Measurements from ENCODE around the gene LIPA.

Gene LIPA

DNA sequence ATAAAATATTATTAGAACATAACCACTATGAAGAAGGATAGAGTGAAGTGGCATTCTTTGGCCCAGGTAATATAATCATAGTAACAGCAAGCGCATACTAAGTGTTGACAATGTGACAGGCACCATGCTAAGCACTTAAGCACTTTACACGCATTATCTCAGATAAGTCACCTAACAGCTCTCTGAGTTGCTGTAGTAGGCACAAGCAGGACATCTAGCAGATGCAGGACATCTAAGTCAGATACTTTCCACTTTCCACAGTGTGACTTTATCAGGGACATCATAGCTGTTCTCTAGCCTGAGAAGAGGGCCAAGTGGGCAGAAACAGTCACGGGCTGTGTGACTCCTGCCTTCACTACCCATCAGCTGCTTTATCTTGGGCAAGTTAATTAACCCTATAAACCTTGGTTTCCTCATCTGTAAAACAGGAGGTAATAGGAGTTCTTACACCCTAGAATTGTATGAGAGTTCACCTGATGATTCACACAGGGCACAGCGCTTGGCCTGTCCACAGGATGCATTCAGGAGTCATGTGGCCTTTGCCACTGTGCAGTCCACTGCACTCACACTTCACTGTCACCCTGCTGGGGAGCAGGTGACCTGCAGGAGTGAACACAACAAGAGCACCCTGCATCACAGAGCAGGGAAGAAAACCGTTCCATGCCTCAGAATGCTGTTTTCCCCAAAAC is 12.5 kb downstream of the LIPA start:
- DNase-seq: no peak

DNA sequence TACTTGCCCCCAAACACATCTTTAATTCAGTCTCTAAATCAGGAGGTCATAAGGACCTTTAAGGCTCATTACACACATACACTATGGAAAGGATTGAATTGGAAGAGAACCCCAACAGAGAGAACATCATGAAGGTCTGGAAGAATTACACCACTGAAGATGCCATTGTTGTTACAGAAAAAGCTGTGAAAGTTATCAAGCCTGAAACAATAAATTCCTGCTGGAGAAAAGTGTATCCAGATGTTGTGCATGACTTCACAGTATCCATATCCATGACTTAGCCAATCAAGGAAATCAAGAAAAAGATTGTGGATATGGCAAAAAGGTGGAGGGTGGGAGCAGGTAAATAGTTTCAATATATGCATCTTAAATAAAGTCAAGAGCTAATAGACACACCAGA is 13.7 kb downstream of the LIPA start:
- no peak for DNase-seq

DNA sequence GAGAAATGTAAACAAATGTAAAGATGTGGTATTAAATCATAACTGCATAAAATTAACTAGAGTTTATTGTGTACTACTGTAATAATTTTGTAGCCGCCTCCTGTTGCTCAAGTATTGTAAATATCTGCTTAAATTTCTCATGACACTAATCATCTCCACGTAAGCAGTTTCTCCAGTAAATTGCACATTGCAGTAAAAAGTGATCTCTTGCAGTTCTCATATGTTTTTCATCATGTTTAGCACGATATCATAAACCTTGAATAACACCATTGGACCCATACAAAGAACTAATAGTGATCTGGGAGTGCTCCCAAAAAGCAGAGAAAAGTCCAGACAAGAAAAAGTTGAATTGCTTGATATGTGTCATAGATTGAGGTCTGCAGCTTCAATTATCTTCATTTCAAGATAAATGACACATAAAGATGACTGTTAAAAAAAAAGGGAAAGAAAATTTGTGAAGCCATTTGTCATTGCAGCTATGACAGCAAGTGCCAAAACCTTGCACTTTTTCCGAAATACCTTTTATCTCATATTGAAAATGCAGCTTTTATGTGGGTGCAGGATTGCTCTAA is 15.3 kb downstream of the LIPA start:
- no peak for DNase-seq

DNA sequence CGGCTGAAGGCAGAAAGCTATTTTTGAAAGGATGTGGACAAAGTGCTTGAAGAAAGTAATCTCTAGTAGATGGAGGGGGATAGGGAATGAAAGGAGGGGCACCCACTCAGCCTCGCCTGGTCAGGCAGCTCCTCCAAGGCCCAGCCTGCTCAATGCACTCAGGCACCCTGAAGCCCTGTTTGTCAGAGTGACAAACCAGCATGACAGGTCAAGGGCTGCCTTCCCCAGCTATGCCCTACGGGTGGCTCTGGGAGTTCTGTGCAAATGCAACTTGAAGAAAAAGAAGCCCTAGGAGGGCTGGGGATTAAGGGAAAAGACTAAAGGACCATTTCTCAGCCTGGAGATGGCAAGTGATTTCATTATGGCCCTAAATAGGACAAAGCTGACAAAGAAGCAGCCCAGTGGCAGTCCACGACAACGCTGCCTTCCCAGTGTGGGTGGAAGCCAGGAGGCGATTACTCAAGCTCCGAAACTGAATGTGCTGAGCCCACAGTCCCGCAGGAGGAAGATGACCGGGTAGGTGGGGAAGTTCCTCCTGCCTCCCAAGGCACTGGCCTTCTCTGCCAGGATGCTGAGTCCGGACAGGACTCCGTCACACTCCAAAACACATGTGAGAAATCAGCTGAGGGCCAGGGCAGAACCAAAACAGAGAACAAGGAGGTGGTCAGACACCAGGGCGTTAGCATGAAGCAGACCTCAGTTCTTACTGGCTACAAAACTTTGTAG is 16.3 kb downstream of the LIPA start:
- DNase-seq: no peak

DNA sequence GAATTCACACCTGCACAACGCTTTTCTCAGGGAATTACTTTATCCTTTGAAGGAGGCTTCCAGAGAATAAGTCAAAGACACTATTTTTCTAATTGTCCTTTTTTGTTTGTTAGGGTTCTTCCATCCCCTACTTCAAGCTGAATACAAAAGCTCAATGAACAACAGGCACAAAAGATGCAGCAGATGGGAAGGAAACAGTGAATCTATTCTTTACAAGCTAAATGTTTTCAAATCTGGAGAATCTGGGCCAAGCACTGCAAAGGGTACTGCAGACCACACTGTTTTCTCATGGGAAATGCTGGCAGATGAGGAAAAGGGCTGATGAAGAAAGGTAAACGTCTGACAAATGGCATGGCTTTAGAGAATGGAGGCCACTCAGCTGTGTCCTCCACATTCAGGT is 18.5 kb downstream of the LIPA start:
- DNase-seq: no peak

DNA sequence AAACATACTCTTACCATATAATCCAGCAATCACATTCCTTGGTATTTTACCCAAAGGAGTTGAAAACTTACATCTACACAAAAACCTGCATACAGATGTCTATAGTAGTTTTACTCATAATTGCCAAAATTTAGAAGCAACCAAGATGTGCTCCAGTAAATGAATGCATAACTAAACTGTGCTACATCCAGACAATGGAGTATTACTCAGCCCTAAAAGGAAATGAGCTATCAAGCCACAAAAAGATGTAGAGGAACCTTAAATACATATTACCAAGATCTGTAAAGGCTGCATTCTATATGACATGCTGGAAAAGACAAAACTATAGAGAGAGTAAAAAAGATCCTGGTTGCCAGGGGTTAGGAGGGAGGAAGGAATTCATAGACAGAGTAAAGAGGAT is 22.6 kb downstream of the LIPA start:
- DNase-seq: no peak

DNA sequence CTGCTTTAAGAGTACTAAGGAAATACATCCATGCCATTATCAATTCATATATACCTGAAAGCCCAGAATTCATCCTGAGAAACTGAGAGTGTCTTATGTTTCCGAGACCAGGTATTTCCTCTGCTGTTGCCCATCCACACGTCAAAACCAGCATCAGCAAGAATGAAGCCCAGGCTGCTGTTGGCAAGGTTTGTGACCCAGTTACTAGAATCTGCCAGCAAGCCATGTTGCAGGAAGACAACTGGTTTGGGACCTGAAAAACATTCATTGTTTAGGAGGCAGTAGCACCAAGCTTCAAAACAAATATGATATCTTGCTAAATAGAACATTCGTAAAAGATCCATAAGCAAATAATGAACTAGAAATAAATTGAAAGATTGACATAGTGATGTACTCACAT is 23.4 kb downstream of the LIPA start:
- no peak for DNase-seq

DNA sequence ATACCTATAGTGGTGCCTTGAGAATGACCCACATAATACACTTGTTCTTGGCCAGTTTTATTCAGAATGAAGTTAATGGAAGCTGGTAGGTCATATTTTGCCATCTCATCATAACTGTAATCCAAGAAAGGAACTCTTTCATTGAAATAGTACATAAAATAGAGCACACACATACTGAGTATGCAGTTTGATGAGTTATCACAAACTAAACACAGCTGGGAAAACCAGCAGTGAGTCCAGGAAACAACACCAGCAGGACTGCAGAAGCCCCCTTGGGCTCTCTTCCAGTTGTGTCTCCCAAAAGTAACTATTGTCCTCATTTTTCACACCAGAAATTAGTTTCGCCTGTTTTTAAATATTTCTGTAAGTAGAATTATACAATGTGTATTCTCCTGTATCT is 24.7 kb downstream of the LIPA start:
- DNase-seq: no peak

DNA sequence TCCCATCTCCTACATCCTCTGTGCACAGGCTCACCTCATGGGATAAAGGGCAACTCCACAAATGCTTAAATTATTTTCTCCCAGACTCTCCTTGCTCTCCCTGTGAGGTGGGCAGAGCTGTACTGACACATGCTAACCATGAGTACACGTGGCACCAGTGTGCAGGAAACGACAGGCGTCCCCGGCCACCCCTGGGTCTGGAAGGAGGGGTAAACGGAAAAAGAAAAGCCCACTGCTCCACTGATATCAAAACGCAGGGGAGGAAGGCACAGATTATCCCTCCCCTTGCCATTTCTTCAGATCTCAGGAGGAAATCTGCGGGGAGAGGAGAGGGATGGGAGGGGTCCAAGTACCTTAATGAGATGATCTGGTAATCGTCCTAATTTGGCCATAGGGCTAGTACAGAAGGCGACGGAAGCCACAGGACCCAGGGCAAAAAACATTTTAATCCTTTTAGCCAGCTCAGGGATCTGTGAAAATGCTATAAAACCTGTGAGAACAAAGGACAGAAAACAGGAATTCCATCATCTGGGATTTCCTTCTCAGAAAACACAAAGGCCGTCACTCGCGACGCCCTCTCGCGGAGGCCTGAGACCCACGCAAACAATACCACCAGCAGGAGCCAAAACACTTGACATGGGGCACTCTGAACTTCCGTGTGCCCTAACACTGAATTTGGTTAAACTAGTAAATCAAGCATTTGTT is 26.7 kb downstream of the LIPA start:
- DNase-seq: no peak

DNA sequence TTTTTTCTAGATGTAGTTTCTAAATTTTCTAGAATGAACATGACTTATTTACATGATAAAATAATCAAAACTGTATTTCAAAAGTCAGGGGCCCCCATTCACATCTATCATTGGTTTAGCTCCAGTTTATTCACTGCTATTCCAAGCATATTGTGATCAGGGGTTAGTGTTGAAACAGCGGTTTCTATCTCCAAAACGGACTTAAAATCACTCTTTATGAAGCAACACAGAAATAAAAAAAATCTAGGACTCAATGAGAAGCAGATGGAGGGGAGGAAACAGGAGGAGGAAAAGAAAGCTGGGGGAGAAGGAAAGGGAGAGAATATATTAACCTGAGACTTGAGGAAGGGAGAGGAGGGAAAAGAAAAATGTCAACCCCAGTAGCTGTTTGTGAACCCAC is 29.7 kb downstream of the LIPA start:
- DNase-seq: no peak

DNA sequence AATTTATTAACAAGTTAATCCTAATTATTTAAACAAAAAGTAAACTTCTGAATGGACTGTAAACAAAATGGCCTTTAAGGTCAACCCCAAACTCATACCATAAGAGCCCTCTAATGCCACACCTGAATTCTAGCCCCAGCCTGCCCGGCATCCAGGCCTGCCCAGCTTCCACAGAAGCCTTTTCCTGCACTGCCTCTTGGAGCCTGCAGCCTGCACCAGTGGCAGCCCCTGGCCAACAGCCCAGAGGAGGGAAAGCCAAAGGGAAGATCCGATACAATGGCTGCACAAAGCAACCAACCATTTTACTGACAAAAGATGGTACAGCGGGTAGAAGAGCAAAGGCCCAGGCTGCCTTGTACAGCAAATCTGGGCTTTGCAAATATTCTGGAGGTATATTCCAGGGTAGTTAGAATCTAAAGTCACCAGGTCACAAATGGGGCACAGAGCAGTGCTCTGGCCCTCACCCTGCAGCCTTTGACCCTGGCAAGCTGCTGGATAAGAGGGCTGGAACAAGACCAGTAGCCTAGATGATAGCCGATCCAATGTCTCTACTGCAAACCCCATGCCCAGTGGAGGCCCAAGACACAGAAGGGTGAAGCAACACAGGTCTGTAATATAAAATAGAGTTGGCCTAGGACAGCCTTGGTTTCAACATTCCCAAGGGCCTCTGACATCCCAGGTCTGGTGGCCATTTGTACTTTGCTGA is 31.9 kb downstream of the LIPA start:
- DNase-seq: peak in 1 of 2 experiments; percentile 0

DNA sequence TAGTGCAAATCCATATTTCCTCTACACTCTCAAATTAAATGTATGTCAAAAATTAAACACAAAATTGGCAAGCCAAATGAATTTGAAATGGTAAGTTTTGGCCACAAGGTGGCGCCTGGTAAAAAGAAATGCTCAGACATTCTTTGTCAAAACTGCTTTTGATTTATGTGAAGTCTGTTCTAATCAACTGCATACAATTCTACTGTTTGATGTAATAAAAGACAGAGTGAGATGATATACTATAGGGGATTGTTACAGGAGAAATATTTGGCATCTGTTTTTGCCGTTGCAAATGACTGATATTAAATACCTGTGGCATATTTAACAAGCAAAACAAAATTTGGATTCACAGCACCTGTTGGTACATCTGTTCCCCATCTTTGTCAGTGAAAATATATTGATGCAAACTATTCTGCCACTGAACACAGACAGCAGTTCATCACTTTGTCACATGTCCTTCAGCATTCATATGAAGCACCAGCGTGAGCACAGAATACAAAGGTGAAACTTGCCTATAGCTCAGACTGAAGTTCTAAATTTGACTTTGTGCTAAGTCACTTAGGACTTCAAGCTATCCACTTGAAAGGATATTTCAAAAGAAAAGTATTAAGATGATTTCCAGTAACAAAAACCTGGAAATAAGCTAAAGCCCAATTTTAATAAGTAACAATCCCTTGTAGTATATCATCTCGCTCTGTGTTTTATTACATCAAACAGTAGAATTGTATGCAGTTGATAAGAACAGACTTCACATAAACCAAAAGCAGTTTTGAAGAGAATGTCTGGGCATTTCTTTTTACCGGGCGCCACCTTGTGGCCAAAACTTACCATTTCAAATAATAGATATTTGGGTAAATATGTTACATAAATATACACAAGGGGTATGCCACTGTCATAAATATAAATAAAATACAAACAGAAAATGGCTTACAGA is 34.3 kb downstream of the LIPA start:
- peak; percentile 24 to 62 for DNase-seq

DNA sequence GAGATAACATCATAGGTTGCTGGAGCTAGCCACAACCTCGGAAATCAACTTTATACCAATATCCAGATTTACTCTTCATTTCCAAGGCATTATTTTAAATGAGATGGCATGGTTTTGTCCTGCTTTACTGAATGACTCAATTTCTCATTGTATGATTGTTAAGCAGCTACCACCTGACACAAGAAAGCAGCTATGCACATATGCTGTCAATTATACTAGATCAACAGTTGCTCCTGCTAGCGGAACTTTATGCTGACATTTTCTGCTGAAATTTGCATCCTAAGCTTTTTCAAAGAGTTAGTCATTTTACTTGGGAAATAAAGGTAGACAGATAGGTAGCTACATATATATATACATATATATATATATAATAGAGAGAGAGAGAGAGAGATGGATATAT is 35.5 kb downstream of the LIPA start:
- no peak for DNase-seq

DNA sequence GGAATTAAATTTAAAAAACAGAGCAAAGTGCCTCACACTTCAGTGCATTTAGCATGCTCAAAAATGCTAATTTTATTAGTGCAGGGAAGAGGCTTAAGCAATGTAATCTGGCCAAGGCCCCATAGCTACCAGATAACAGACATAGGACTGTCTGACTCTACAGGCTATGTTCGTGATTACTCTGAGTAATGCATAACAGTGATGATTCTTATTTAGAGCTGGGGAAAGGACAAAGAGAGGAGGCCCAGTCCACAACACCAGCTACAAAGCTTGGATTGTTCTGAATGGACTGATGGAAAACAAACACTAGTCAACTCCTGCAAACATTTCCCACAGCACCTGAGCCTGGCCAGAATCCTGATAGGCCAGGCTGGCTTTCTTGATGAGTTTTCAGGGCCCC is 36.1 kb downstream of the LIPA start:
- no peak for DNase-seq

DNA sequence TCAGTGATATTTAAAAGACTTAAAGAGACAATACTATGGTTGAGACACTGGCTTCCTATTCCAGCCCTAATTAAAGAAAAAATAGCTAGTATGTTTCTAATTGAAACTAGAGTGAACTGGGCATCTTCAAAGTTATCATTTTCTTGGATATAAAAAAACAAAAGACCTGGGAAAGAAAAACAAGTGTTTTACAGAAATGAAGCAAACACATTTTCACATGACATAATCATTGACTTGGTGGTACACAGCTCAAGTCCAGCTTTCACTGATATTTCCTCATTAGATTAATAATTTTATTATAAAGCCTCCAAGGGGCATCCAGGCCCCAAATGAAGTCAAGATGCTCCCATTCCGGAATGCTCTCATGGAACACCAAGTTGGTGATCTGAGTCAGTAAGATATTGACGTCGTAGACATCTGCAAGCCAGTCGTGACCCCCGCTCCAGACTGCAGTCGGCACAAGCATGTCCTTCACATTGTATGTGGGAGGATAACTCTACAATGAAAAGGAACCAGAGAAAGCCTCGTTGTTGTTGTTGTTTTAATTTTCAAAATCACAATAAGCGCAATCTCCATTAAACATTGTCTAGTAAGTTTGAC is 36.9 kb downstream of the LIPA start:
- DNase-seq: no peak

DNA sequence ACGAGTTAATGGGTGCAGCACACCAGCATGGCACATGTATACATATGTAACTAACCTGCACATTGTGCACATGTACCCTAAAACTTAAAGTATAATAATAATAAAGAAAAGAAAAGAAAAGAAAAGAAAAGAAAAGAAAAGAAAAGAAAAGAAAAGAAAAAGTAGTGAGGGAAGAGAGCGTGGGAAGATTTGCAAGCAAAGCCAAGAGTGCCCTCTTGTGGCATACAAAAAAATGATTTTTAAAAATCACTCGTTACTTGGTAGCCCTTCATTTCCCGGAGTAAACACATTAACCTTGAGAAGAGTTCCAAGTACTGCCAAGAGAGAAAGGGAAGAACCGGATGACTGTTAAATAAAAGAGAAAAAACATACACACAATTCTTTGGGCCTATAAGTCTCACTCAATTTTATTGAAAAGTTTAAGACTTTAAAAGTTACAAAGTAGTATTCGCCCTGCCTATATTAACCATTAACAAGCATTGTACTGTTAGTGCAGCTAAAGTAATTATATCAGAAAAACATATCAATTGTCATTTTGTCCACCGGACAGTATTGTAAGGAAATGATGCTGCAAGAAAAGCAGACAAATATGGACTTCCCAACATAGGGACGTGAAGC is 38.3 kb downstream of the LIPA start:
- peak in 1 of 2 experiments; percentile 23 for DNase-seq

DNA sequence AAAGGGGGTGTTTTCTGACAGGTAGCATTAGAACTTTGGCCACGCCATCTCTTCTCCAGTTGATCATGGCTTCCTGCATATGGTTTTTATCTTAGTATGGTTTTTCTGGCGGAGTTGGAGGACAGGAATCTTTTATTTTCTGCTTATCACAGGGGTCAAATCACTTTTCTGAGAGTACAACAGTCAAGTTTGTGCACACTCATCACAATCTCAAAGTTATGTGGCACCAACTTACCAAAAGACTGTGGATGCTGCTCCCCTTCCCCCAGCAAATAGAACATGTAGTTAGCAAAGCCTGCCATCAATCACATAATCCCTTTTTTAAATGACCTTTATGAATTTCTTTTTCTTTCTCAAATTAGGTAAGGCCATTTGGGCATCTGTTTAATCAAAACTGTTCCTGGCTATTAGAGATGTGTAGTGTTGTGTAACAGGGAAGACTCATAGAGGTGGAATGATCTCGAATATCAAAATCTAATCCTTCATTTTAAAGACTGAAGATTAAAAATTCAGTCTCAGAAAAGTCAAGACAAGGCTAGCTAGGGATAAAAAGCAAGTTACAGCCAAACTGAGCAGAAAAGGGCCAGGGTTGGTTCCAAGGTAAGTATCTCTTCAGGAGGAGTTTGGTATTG is 40.7 kb downstream of the LIPA start:
- no peak for DNase-seq

DNA sequence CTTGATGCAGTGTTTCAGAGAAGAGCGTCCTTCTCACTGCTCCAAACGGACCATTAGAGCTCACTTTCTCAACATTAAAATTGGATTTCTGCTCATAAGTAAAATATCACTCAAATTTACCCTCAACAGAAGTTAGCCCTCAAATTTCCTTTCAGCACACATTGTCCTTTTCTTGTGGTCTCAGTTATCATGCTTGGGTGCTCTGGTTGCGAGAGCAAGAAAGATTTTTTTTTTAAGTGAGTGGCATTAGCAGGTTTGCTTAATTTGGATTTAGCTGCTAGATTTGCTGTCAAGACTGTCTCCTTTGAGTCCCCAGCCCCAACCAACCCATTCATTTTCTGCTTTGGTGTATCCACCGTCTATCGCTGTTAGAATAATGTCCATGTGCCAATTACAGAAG is 41.9 kb downstream of the LIPA start:
- no peak for DNase-seq

DNA sequence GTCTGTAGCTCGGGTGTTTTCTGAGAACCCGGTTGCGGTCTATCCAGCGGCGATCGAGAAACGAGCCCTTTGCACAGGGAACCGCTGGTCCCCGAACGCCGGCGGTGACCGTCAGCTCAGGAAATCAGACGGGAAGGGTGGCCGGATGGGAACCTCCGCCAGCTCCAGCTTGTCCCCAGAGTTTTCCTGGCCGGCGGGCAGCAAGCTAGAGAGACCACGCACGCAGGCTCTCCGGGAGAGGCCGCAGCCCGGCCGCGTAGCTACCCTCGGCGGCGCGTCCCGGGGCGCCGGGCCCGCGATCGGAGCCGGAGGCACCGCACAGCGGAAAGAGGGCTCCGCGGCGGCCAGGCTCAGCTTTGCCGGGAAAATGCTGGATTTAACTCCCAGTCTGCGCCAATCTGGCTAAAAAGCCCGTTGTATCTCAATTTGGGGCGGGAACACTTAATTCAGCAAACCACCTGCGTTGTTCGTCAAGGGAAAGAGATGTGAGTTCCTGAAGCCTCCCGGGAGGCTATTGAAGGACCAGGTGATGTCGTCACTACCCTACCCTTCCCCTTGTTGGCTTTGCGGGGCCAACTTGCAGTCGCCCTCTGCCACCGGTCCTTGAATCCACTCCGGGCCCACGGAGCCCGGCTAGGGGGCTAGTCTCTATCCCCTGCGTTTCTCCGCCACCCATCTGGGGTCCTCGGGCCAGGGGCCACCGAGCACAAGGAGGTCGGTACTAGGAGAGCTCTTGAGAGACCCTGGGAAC is 43.6 kb downstream of the LIPA start:
- DNase-seq: no peak

Measured in NCI-H446 (cell line).